T-helper 2 cell treated with Interferon-gamma antibody and Interleukin-4, amounts not matched to agents 100 ng/mL and 5 ng/mL, for 36 hours (primary cell): ENCODE measurements around the gene BACH2. TPM values are rescaled to one million over a fixed set of nuclear protein-coding genes. Genes with fewer than 3 reads are reported as not detected.
"Not testable (repeated sequence)": the region's sequence is repeated elsewhere in the genome, so short reads cannot be mapped to it uniquely, and the experiment has no call there.

ENCODE experiments used
- intact Hi-C: fragments of 100-400 bp; cut with micrococcal nuclease; formaldehyde crosslinking; loops from one replicate; pipeline ENCODE4 v1.15.1; 2023
- total RNA-seq: library from RNA; stranded (reverse); gene quantifications from 2 replicates; pipeline ENCODE4 v1.2.3, GENCODE V29; 2022

The BACH2 gene
- total RNA-seq, 1 donor from 2014 or later = 35.2 TPM

DNA sequence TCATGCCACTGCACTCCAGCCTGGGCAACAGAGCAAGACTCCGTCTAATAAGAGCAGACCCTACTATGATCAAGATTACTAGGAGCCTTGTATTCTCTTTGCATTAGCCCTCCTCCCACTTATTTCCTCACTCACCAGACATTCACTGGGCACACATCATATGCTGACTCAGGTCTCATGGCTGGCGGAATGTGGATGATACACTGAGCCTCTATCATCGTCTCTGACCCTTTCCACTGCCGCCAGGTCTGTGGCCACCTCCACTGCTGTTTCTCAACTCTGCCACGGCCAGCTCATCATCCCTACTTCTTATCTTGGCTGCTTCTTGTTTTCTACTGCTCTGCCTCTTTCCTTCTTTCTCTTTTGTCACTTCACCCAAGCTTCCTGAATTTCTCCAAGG lies 161.0 kb downstream of the BACH2 start:
- intact Hi-C loops = no loop called here

DNA sequence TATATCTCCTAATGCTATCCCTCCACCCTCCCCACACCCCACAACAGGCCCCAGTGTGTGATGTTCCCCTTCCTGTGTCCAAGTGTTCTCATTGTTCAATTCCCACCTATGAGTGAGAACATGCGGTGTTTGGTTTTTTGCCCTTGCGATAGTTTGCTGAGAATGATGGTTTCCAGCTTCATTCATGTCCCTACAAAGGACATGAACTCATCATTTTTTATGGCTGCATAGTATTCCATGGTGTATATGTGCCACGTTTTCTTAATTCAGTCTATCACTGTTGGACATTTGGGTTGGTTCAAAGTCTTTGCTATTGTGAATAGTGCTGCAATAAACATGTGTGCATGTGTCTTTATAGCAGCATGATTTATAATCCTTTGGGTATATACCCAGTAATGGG lies 163.0 kb downstream of the BACH2 start:
- intact Hi-C loops = not testable (repeated sequence)

DNA sequence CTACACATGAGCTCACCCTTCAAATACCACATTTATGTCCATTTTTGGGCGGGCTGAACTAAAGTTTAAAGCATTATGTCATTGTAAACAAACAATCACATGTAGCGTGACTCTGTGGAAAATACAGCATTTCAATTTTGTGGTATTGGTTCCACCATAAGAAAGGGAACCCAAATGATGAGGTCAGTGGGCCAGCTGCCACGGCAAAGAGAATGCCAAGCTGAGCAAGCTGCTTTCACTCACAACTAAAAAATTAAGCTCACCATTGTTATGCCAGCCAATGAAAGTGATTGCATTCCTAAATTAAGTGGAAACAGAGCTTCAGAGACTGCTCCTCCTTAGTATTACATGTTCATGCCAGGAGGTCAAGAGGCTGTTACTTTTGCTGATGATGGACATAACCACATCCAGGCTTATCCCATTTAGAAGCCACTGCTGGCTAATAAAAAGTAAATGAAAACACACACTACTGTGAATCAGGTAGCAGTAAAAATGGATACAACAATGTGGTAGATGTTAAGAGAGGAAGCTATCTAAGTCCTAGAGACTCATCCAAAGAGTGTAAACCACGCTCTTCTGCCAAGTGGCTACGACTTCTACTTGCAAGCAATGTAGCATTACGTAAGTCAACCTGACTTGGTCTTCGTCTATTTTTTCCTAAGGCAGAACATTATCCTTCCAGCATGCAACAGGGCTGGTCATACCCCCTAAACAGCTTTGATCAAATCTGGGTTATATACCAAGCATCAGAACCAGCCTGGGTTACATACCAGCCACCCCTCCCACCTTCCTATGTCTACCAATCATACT lies 164.8 kb downstream of the BACH2 start:
- intact Hi-C loops = no loop called here

DNA sequence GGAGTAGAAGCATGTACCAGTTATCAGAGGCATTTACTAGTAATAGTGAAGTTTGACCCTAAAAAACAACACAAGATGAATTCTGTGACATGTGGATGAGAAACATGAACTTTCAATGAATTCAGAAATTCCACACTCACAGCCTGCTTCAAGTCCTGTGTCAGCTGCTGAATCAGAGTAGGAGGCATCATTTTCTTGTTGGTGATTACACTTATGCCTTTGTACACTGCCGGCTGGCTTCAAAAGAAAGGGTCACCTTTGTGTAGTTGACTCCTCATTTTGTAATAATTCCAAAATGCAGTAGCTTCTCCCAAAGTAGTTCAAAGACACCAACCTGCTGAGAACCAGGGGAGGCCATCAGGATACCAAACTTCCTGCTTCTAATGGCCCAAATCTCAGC lies 165.5 kb downstream of the BACH2 start:
- intact Hi-C loops = no loop called here

DNA sequence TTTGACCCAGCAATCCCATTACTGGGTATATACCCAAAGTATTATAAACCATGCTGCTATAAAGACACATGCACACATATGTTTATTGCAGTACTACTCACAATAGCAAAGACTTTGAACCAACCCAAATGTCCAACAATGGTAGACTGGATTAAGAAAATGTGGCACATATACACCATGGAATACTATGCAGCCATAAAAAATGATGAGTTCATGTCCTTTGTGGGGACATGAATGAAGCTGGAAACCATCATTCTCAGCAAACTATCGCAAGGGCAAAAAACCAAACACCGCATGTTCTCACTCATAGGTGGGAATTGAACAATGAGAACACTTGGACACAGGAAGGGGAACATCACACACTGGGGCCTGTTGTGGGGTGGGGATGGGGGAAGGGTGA lies 168.0 kb downstream of the BACH2 start:
- intact Hi-C loops = not testable (repeated sequence)

DNA sequence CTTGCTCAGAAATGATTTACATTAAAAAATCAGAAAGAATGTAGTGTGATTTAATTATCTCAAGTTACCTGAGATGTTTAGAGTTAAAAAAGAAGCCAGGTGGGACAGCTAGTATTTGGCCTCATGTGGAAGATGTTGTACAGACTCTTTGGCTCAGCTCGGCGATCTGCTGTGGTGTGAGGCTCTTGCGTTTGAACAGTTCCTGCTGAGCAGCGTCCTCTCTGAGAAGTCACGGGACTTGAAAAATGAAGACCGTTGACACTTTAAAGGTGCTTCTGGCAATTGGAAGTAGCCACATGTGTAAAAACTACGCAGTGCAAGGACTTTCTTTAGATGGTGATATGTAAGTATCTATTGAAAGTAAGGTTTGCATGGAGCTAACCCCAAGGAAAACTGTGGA lies 169.0 kb downstream of the BACH2 start:
- intact Hi-C loops = no loop called here

DNA sequence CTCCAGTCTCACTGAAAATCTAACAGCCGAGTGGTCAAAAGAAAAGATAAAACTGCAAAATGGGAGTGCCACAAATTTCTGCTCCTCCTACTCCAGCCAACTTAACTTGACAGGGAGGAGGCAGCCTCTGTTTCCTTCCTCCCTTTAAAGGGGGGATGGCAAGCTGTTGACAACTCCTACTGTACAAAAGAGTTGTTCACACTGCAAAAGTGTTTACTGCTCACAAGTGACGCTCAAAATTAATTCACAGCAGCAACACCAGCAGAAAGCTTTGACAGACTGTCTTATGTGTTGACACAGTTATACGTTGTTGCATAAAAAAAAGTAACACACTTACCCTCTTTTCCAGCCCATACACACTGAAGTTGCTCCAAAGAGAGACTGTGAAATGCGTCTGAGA lies 169.8 kb downstream of the BACH2 start:
- intact Hi-C loops = no loop called here

DNA sequence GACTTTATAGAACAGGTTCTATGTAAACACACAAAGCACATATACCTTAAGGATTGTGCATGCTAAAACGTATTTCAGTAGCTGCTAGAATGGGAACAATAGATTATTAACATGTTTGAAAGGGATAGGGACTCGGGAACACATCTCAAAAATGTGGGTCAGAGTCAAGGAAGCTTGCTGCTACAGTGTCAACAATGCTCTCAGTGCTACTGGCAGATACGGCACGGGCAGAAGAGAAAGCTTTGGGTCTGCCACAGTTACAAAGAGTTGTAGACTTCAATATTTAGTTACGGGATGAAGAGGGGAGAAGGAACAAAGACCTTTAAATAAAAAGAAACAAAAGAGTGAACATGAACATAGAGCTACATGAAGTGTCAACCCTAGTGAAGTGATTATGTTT lies 170.5 kb downstream of the BACH2 start:
- intact Hi-C loops = no loop called here

DNA sequence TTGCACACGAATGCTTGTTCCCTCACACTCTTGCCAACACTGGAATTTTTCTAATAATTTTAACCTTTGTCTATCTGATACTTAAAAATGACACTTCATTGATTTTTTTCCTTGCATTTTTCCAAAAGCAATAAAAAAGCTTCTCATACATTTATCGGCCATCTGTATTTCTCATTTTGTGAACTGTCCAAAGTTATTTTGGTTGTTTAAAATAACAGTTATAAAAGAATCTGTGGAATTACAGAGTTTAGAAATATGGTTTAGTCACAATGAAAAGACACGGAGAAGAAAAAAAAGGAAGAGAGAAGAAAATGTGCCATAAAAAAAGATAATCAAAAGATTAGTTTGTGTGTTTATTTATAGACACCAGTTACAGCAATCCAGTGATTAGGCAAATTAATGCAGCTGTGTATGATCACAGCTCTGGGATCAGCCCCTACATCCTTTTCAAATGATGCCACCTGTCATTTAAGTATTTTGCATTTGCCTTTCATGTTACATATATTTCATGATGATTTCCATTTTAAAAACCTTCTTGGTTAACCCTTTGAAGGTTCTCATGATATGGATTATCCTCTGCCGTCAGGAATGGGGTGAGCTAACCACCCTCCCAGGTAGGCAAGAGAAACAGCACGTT lies 171.7 kb downstream of the BACH2 start:
- intact Hi-C loops = no loop called here

DNA sequence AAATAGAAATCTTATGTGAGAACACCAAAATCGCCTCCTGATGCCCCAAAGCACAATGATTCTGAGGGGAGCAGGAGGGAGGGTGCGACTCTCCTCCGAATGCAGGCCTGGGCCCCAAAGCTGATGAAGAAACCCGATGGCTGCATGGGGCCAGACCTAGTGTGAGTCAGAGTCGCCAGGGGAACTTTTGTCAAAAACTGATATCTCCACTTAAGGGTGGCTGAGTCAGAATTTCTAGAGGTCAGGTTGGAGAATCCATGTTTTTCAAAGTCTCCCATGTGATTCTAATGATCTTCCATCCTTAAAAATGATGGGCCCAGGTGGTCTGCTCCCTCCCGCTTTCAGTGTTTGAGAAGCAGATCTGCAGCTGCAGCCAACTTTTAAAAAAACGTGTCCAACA lies 172.8 kb downstream of the BACH2 start:
- intact Hi-C loops = no loop called here

DNA sequence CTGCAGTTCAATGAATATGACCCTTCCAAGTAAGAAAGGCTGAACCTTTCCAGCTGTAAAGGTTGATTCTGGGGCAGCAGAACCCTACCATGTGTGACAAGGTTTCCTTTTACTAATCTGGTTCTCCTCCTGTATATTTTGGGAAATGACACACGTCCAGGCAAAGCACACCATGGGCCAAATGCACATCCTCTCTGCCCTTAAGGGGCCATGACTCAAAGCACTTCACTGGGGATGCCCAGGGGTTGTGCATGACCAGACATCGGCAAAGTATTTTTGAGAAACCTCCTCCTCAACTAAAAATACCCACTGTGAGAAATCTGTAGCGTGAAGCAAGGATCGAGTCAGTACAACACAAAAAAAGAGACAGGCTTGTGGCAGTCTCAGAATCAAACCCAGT lies 174.7 kb downstream of the BACH2 start:
- intact Hi-C loops = no loop called here

DNA sequence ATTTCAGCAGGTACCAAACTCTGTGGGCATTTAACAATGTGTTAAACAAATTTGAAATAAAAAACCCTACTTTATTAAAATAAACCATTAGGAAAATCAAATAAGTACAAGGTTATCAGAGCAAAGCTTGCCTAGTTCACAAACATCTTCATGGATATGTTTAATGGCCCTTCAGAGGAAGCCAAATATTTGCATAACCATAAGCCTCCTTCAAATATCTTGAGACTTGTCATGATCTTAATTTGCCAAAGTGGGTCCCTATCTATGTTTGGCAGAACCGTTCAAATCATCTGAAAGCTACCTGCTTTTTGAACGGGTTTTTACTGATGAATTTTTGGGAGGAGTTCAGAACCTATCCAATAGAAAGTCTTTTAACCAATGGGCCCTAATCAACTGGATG lies 176.3 kb downstream of the BACH2 start:
- intact Hi-C loops = no loop called here

DNA sequence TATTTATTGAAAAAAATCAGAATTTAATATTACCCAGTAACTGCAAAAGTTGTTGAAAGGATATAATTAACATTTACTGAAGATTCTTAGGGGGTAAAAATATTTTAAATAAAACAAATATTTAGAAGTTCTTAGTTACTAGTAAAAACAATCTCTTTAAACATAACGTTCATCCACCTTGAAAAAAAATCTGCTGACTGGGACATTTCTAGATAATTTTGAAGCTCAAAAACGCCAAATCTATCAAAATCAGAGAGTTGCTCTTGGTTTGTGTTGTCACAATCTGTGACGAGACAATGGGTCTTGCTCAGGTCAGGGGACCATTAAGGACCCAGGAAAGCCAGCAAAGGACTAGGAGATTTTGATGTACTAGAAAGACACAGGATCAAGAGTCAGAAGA lies 177.0 kb downstream of the BACH2 start:
- intact Hi-C loops = no loop called here

DNA sequence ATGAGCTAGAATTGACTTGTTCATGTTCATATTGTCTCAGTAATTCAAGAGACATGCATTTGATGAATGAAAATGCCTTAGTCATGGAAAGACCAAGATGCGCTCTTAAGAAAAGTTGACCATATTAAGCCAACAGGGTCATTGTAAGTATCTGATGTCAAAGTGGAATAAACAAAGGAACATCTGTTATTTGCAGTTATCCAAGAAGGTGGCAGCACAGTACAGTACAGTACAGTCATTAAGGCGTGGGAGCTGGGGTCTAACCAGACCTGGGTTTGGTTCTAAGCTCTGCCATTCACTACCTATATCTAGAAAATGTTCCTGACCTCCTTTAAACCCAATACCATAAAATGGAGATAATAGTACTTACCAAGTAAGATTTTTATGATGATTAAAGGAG lies 178.1 kb downstream of the BACH2 start:
- intact Hi-C loops = no loop called here

DNA sequence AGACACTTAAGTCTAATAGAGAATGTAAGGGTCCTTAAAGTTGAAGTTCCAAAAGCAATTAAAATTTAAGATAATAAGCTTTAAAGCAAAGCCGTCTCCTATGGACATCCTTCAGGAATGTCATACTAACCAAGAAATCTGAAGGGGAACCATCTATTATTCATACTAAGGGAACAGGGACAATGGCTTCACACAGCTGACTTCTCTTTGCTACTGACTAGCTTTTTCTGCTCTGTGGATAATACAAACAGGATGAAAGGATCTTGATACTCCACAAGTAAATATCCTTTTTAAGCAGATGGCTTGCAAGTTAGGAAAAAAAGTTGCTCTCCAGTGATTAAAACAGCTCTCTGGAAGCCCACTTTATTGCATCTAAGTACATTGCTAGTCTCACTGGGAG lies 178.6 kb downstream of the BACH2 start:
- intact Hi-C loops = no loop called here

DNA sequence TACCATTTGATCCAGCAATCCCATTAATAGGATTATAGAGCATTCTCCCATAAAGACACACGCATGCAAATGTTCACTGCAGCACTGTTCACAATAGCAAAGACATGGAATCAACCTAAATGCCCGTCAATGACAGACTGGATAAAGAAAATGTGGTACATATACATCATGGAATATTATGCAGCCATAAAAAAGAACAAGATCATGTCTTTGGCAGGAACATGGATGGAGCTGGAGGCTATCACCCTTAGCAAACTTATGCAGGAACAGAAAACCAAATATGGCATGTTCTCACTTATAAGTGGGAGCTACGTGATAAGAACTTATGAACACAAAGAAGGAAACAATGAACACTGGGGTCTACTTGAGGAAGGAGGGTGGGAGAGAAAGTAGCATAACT lies 180.5 kb downstream of the BACH2 start:
- intact Hi-C loops = not testable (repeated sequence)

DNA sequence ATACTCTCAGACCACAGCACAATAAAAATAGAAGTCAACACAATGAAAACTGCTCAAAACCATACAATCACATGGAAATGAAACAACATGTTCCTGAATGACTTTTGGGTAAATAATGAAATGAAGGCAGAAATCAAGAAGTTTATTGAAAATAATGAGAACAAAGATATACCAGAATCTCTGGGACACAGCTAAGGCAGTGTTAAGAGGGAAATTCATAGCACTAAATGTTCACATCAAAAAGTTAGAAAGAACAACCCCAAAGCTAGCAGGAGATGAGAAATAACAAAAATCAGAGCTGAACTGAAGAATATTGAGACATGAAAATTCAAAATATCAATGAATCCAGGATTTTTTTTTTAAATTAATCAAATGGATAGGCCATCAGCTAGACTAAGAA lies 183.3 kb downstream of the BACH2 start:
- intact Hi-C loops = no loop called here

DNA sequence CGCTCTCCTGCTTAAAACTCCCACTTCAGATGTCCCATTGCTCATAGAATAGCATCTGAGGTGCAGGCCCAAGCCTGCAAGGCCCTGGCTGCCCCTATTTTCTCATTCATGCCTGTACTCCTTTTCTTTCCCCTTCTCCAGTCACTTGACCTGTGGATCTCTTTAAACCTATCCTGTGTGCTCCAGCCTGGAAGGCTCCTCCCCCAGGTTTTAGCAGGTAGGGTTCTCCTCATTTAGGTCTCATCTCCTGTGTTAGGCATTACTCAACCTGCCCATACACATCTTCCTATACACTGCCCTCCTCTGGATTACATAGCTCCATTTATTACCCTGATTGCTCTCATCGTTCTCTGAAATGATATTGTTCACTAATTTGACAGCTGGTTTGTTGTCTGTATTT lies 185.3 kb downstream of the BACH2 start:
- intact Hi-C loops = loop anchor here (1.0 to 2.0 kb wide), 3 partner anchors 30 to 171 kb away; no protein-coding TSS in a partner anchor

DNA sequence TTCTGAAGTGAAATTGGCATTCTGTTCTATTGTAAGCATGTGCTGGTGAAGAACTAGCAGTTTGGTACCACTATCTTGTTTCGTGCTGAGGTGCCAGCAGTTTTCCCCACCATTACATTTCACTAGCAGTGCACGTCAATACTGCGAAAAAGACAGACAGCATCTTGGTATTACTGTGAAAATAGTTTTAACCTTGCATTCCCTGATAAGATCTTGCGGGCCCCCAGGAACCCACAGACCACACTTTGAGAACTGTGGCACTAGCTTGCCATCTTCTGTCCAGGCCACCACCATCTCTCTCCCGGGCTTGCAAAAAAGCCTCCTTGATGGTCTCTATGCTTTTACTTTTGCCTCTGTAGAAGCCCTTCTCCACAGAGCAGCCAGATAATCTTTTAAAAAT lies 185.7 kb downstream of the BACH2 start:
- intact Hi-C loops = loop anchor here (1.0 to 2.0 kb wide), 3 partner anchors 30 to 171 kb away; no protein-coding TSS in a partner anchor

DNA sequence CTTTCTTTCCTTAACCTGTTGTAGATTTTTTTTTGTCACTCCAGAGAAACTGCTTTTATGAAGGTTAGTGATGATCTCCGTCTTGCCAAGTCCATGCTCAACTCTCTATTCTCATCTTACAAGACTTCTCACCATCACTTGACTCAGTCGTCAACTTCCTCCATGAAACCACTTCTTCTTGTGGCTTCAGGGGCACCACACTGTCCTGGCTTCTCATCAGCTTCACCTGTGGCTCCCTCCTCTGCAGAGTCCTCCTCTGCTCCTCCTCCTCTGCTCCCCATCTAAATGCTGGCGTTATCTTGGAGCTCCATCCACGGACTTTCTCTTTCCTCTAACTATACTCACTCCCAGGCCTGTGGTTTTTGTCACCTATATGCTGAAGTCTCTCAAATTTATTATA lies 187.5 kb downstream of the BACH2 start:
- intact Hi-C loops = loop anchor here (2.0 kb wide), 1 partner anchor 176 kb away; no protein-coding TSS in a partner anchor

DNA sequence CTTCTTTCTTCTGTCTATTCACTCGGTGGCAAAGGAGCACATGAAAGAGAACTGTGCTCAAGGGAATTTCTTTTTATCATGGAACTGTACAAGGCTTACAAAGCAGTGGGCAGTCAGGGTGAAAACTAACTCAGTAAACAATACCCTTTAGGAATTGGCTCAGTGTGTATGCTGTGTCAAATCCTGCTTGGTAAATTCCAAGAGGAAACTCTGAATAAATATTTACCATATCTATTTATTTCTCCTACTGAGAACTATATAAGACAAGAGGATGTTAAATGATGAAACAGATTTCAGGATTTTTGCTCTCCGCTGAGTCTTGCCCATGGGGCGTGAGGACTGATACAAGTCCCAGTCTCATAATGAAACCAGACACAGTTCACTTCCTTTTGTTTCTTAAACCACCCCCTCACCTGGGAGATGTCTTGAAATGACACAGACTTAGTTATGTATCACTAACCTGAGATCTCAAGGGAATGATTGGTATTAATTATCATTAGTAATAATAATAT lies 188.8 kb downstream of the BACH2 start:
- intact Hi-C loops = loop anchor here (2.0 kb wide), 1 partner anchor 177 kb away; no protein-coding TSS in a partner anchor

DNA sequence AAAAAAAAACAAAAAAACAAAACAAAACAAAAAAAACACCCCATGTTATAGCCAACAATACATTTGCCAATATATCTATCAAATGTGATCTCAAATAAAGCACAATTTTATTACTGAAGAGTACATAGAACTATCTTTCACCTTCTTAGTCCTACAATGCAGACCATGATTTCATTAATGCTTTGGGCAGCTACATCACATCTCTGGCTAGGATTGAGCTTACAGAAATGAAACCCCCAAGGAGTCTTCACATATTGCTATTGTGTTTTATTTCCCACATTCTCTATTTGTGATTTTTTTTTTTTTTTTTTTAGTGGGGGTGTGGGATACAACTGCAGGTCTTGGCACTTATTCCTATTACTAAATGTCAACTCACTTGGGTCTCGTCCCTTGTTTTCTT lies 189.3 kb downstream of the BACH2 start:
- intact Hi-C loops = no loop called here

DNA sequence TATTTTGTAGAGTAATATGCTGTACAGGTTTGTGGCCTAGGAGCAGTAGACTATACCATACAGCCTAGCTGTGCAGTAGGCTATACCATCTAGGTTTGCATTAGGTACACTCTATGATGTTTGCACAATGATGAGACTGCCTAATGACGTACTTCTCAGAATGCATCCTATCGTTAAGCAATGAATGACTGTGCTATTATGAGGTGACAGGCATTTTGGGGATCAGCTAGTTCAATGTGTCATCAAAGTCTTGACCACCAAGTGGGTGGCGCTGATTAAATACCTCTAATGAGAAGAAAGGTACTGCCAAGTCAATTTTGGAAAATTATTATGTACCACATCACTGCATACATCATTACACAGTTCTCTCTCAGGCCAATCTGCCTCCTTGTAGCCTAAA lies 190.2 kb downstream of the BACH2 start:
- intact Hi-C loops = no loop called here
